ENCODE measurements around the gene CACNA1A. TPM values are rescaled to one million over a fixed set of nuclear protein-coding genes. Genes with fewer than 3 reads are reported as not detected.

Gene CACNA1A
- total RNA-seq, 3 donors from 2014 or later: 2.3 to 10.1 (median 5.7) TPM

GRCh38 chr19:13215572-13216380 is 290.5 kb downstream of the CACNA1A start:
- Histone ChIP-seq H3K36me3 (ENCODE audit: low read depth) (no peaks in the 10 kb centered on the region), H3K4me3 (no peak overlapping the region), H3K4me1 (ENCODE audit: low read depth) (no peaks in the 10 kb centered on the region), H3K9me3 (no peaks in the 10 kb centered on the region)
- no peak for TF ChIP-seq CTCF (IDR thresholded peaks at IDR 0.05)
- ATAC-seq: peak; percentile 29
- no peak for DNase-seq
- intact Hi-C loops (cut with DNase I, micrococcal nuclease): no loop called here

- ATAC-seq (no peak), DNase-seq (no peak)
- Histone ChIP-seq H3K4me1 (ENCODE audit: low read depth) (no peaks in the 10 kb centered on the region), H3K9me3 (no peaks in the 10 kb centered on the region), H3K36me3 (ENCODE audit: low read depth) (no peaks in the 10 kb centered on the region), H3K4me3 (no peak overlapping the region)
- no peak for TF ChIP-seq CTCF (IDR thresholded peaks at IDR 0.05)
- intact Hi-C loops (cut with DNase I, micrococcal nuclease): loop anchor here in 1 of 2 donors (5.0 kb wide), 1 partner anchor 373 kb away; no protein-coding TSS in a partner anchor
Observed at GRCh38 chr19:13214036-13214730, 292.1 kb downstream of the CACNA1A start.

GRCh38 chr19:13212759-13213330 is 293.4 kb downstream of the CACNA1A start:
- ATAC-seq: peak; percentile 68
- Histone ChIP-seq H3K4me1 (ENCODE audit: low read depth) (no peaks in the 10 kb centered on the region), H3K4me3 (no peak overlapping the region), H3K36me3 (ENCODE audit: low read depth) (no peaks in the 10 kb centered on the region), H3K9me3 (no peaks in the 10 kb centered on the region)
- intact Hi-C loops (cut with DNase I, micrococcal nuclease): loop anchor here in 1 of 2 donors (5.0 kb wide), 1 partner anchor 374 kb away; no protein-coding TSS in a partner anchor
- peak; percentile 41 for TF ChIP-seq CTCF (IDR thresholded peaks at IDR 0.05)
- DNase-seq: peak; percentile 72 to 78 (median 76)

- H3K4me1 ChIP-seq (ENCODE audit: low read depth): no peaks in the 10 kb centered on the region
- H3K9me3 ChIP-seq: no peaks in the 10 kb centered on the region
- no peak for DNase-seq
- intact Hi-C loops (cut with DNase I, micrococcal nuclease): loop anchor here in 1 of 2 donors (5.0 kb wide), 1 partner anchor 376 kb away; no protein-coding TSS in a partner anchor
- no peak overlapping the region for H3K4me3 ChIP-seq
- no peak for ATAC-seq
- no peak for TF ChIP-seq CTCF (IDR thresholded peaks at IDR 0.05)
- no peaks in the 10 kb centered on the region for H3K36me3 ChIP-seq (ENCODE audit: low read depth)
Observed at GRCh38 chr19:13211426-13212308, 294.6 kb downstream of the CACNA1A start.

- TF ChIP-seq CTCF (IDR thresholded peaks at IDR 0.05): no peak
- Histone ChIP-seq H3K36me3 (ENCODE audit: low read depth) (no peaks in the 10 kb centered on the region), H3K9me3 (no peaks in the 10 kb centered on the region), H3K4me1 (ENCODE audit: low read depth) (no peaks in the 10 kb centered on the region), H3K4me3 (no peak overlapping the region)
- DNase-seq (no peak), ATAC-seq (no peak)
- intact Hi-C loops (cut with DNase I, micrococcal nuclease): loop anchor here in 1 of 2 donors (5.0 kb wide), 1 partner anchor 376 kb away; no protein-coding TSS in a partner anchor
Observed at GRCh38 chr19:13210941-13211340, 295.3 kb downstream of the CACNA1A start.

Data from mucosa of descending colon (tissue), 3 donors.